Skeletal muscle satellite cell (primary cell): ENCODE results near the gene USP2.

Experiments
- H3K27me3 ChIP-seq: 2 replicates; pipeline ENCODE4 v1.7.0; 2013; ENCODE audit warnings: low read length; ENCODE audit not compliant: control insufficient read depth, insufficient read depth
- H3K36me3 ChIP-seq: 2 replicates; pipeline ENCODE4 v1.7.0; 2013; ENCODE audit warnings: mild to moderate bottlenecking, control low read depth, low read length; ENCODE audit not compliant: insufficient read depth
- H3K4me1 ChIP-seq: 2 replicates; pipeline ENCODE4 v1.7.0; 2013; ENCODE audit warnings: low read length; ENCODE audit not compliant: control insufficient read depth, insufficient read depth
- H3K4me2 ChIP-seq: 2 replicates; pipeline ENCODE4 v1.7.0; 2013; ENCODE audit warnings: mild to moderate bottlenecking, low read length
- H3K4me3 ChIP-seq: 2 replicates; pipeline ENCODE4 v1.7.0; 2013; ENCODE audit warnings: low read length
- H3K9ac ChIP-seq: 2 replicates; pipeline ENCODE4 v1.7.0; 2013; ENCODE audit warnings: mild to moderate bottlenecking, low read depth, low read length, moderate library complexity
- H3K9me3 ChIP-seq: replicated peaks from 2 replicates; pipeline ENCODE4 v1.7.0; 2013; ENCODE audit warnings: mild to moderate bottlenecking, control low read depth, low read length

USP2 gene

GRCh38 chr11:119367661-119368120 lies 13.8 kb downstream of the USP2 start:
- Histone ChIP-seq H3K27me3 (no peaks in the 10 kb centered on the region), H3K9ac (peak overlapping the region; percentile 15), H3K9me3 (no peaks in the 10 kb centered on the region), H3K36me3 (no peaks in the 10 kb centered on the region), H3K4me1 (peaks cover 74% of the 10 kb centered on the region), H3K4me2 (peak overlapping the region; percentile 66), H3K4me3 (peak overlapping the region; percentile 22)

GRCh38 chr11:119366690-119367620 lies 14.5 kb downstream of the USP2 start:
- peak overlapping the region; percentile 66 for H3K4me2 ChIP-seq
- no peaks in the 10 kb centered on the region for H3K9me3 ChIP-seq
- H3K4me1 ChIP-seq, result peaks cover 78% of the 10 kb centered on the region
- H3K4me3 ChIP-seq, result no peak overlapping the region
- H3K27me3 ChIP-seq, result no peaks in the 10 kb centered on the region
- no peaks in the 10 kb centered on the region for H3K36me3 ChIP-seq
- no peak overlapping the region for H3K9ac ChIP-seq

- Histone ChIP-seq H3K4me3 (peak overlapping the region; percentile 46), H3K4me2 (peak overlapping the region; percentile 41), H3K9ac (no peak overlapping the region), H3K36me3 (no peaks in the 10 kb centered on the region), H3K4me1 (peaks cover 74% of the 10 kb centered on the region), H3K27me3 (no peaks in the 10 kb centered on the region), H3K9me3 (no peaks in the 10 kb centered on the region)
Measured at GRCh38 chr11:119365071-119365591, 16.4 kb downstream of the USP2 start.

- H3K9ac ChIP-seq, result peak overlapping the region; percentile 42
- H3K4me3 ChIP-seq, result peak overlapping the region; percentile 66
- H3K27me3 ChIP-seq, result no peaks in the 10 kb centered on the region
Measured at GRCh38 chr11:119363851-119364590, 17.5 kb downstream of the USP2 start.

GRCh38 chr11:119363081-119363850 lies 18.2 kb downstream of the USP2 start:
- H3K9ac ChIP-seq, result peak overlapping the region; percentile 42

More at GRCh38 chr11:119363851-119364590, 17.5 kb downstream of the USP2 start:
- peaks cover under 1% of the 10 kb centered on the region for H3K36me3 ChIP-seq
- H3K4me2 ChIP-seq, result peak overlapping the region; percentile 76
- H3K9me3 ChIP-seq, result no peaks in the 10 kb centered on the region
- peaks cover 74% of the 10 kb centered on the region for H3K4me1 ChIP-seq

GRCh38 chr11:119362741-119363080 lies 18.8 kb downstream of the USP2 start:
- H3K4me2 ChIP-seq, result peak overlapping the region; percentile 76
- no peaks in the 10 kb centered on the region for H3K27me3 ChIP-seq
- H3K4me3 ChIP-seq, result peak overlapping the region; percentile 66

More at GRCh38 chr11:119363081-119363850, 18.2 kb downstream of the USP2 start:
- Histone ChIP-seq H3K9me3 (no peaks in the 10 kb centered on the region), H3K27me3 (no peaks in the 10 kb centered on the region), H3K36me3 (peaks cover 7% of the 10 kb centered on the region), H3K4me1 (peaks cover 66% of the 10 kb centered on the region), H3K4me2 (peak overlapping the region; percentile 76), H3K4me3 (peak overlapping the region; percentile 66)

GRCh38 chr11:119361941-119362725 lies 19.4 kb downstream of the USP2 start:
- Histone ChIP-seq H3K4me3 (peak overlapping the region; percentile 66), H3K4me2 (peak overlapping the region; percentile 76), H3K36me3 (peaks cover 11% of the 10 kb centered on the region), H3K9me3 (no peaks in the 10 kb centered on the region), H3K9ac (peak overlapping the region; percentile 27), H3K27me3 (no peaks in the 10 kb centered on the region), H3K4me1 (peaks cover 55% of the 10 kb centered on the region)

More at GRCh38 chr11:119362741-119363080, 18.8 kb downstream of the USP2 start:
- Histone ChIP-seq H3K36me3 (peaks cover 7% of the 10 kb centered on the region), H3K9ac (peak overlapping the region; percentile 42), H3K4me1 (peaks cover 60% of the 10 kb centered on the region), H3K9me3 (no peaks in the 10 kb centered on the region)

- Histone ChIP-seq H3K4me3 (peak overlapping the region; percentile 66), H3K36me3 (peaks cover 11% of the 10 kb centered on the region), H3K9me3 (no peaks in the 10 kb centered on the region), H3K4me2 (peak overlapping the region; percentile 76), H3K27me3 (no peaks in the 10 kb centered on the region), H3K4me1 (peaks cover 50% of the 10 kb centered on the region), H3K9ac (peak overlapping the region; percentile 27)
Measured at GRCh38 chr11:119361056-119361787, 20.3 kb downstream of the USP2 start.

- no peak overlapping the region for H3K9ac ChIP-seq
- peaks cover 11% of the 10 kb centered on the region for H3K36me3 ChIP-seq
- H3K4me3 ChIP-seq, result no peak overlapping the region
- no peaks in the 10 kb centered on the region for H3K27me3 ChIP-seq
- no peak overlapping the region for H3K4me2 ChIP-seq
- peaks cover 43% of the 10 kb centered on the region for H3K4me1 ChIP-seq
- no peaks in the 10 kb centered on the region for H3K9me3 ChIP-seq
Measured at GRCh38 chr11:119359365-119360214, 21.9 kb downstream of the USP2 start.
